NCI-H2171 (cell line): ENCODE results near the gene LMO7.
A peak's percentile ranks its signal among the peaks of the same experiment; 100 is the strongest.

ENCODE experiments used
- DNase-seq: peaks from one replicate; lab custom pipeline; 2025; lab: John Stamatoyannopoulos, UW

The LMO7 gene

DNA sequence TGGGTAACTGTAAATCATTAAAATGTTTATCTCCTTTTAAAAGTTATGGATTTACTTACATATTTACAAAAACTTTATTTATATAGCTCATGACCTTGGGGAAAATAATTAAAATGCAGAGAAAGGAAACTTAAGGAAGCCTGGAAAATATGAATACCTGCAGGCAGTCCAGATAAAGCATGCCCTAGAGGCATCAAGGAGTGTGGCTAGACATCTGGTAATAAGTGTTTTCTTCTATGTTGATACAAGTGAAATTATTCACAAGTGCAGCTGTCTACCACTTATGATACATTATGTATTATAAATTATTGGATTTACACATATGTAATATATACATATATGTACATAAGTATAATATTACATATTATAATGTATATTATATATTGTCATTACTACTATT lies 207.9 kb downstream of the LMO7 start:
- no peak for DNase-seq

DNA sequence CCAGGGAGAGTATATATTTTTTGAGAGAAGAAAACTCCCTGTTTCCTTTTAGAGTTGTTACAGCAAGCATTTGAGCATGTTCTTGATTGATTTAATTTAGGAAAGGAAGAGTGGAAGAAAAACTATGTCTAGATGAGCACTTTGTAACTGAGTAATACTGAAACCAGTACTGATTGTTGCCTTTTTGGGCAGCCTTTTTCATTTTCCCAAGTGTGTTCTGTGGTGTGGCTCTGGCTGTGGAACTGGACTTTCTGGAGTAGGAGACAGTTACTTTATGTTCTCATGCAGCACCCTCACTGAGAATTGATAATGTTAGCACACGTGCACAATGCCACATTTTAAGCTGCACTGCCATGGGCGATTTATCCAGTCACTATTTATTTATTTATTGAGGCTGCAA lies 211.5 kb downstream of the LMO7 start:
- no peak for DNase-seq

DNA sequence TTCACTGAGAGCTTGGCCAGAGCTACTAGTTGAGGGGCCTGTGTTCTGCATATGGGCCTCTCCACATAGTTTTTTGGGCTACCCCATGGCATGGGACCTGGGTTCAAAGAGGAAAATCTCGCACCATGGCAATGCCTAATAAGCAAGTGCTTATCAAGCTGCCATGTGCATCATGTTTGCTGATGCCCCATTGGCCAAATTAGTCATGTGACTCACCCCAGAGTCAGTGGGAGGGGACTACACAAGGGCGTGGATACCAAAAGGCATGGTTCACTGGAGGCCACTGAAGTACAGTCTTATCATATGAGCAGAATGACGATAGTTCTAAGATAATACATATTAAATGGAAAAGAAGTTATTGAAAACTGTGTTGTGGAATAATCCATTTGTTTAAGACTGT lies 214.8 kb downstream of the LMO7 start:
- no peak for DNase-seq

DNA sequence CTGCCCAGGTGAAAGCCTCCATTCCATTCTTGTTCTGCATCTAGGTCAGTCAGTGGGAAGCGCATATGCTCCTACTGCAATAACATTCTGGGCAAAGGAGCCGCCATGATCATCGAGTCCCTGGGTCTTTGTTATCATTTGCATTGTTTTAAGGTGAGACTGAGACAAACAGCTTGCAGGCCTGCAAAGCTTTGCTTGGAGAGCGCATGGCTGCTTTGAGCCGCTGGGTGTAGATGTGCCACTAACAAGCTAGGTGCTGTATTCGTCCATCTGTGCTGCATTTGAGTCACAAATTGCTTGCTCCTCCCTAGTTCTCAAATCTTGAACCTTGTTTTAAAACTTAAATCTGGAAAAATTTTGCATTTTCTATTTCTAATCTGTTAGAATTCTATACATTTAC lies 219.1 kb downstream of the LMO7 start:
- no peak for DNase-seq

DNA sequence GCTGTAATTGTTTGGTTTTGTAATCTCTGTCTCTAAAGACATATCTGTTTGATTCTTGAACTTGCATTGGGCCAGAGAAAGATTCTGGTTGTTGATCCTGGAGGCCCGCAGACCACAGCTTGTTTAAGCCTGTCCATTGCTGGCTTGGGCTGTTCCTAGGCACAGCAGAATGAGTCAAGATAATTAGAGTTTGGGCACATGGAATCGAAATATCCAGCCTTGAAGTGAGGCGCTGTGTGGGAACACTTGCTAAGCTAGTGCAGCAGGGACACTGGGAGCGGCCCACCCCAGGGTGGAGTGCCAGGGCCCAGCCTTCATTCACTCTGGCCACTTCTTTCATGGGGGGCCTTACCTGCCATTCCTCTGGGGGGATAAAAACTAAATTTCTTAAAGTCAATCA lies 219.7 kb downstream of the LMO7 start:
- no peak for DNase-seq

DNA sequence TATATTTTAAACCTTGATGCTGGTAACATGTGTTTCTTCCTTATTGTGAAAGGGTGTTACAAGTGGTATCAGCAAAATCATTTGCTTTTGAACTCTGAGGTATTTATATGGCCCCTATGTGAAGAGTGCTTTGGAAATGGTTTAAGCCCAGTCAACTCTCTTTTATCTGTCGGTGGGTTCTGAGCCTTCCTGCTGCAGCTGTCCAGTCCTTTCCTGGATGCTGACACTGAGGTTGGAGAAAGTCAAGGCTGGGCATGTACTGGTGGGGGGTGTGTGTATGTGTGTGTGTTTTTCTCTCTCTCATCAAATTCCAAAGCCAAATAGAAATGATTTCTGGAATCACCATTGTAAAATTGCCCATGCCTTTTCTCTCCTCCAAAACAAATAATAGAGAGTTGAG lies 221.2 kb downstream of the LMO7 start:
- DNase-seq, result no peak

DNA sequence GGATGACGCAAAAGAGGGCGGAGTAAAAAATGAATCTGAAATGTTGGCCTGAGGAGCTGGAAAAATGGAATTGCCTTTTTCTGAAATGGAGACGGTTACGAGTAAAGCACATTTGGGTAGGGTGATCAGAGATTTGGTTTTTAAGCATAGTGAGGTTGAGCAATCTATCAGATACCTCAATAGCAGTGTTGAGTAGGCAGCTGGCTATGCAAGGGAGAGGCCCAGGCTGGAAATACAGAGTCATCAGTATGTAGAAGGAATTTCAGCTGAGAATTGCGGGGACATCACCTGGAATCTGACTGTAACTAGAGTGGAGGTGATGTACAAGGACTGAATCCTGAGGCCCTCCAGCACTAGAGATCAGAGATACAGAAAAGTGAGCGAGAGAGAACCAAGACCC lies 224.8 kb downstream of the LMO7 start:
- no peak for DNase-seq

DNA sequence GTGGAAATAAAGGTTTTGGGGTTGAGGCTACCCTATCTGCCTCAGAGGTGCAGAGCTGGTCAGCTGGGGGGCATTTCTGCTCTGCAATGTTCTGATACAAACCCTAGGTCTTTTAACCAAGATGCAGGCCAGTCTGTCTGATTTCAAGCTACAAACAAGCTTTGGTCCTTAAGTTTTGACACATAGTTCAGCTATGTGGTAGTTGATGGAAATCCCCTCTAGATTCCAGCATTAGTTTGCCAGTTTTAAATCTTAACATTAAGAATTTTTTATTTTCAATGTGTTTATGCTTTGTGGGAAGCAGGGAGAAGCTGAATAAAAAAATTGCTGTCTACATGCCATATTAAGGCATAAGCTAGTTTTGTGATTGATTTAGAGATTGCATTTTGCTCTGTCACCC lies 225.7 kb downstream of the LMO7 start:
- DNase-seq, result no peak

DNA sequence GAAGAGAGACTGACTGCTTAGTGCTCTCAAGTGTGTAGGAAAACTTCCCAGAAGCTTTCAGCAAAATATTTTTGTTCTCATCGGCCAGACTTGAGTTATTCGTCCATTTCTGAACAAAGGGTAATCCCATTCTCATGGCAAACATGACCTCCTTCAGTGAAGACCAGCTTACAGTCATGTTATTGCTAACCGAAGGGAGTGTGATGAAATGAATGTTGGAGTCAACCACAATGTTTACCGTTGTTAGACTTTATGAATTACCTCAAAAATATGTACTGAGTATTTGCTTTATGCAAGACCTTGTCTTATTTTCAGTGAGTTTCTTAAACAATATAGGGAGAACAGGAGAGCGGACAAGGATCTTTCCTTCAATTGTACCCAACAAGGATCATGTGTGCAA lies 228.6 kb downstream of the LMO7 start:
- no peak for DNase-seq

DNA sequence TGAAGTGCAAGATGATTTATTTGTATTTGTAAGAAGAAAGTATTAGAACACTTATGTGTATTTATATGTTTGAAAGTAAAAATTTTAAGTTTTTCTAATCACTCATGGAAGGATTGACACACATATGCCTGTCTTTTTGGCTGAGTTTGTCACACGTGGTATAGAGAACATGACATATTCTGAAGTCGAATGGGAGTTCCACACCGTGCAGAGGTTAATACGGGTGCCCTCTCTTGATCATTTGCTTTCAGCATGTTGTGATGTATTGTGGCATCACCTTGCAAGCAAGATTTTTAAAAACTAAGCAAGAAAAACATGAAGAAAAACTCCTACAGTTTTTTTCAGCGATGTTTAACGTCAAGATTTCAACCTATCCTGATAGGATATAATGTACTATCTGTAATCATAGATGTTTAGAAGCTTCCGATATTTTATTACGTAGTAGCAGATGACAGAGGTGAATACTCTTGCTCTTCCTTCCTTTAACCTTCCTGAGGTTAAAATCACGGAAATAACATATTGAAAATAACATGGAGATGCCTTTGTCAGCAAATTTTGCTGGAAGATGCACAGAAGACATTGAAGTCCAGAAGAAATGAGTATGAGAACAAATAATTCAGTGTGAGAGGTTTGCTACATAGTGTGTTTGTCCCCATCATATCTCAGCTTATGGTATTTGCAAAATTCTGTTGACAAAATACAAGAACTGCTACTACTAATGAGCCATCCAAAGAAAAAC lies 231.4 kb downstream of the LMO7 start:
- DNase-seq, result no peak

DNA sequence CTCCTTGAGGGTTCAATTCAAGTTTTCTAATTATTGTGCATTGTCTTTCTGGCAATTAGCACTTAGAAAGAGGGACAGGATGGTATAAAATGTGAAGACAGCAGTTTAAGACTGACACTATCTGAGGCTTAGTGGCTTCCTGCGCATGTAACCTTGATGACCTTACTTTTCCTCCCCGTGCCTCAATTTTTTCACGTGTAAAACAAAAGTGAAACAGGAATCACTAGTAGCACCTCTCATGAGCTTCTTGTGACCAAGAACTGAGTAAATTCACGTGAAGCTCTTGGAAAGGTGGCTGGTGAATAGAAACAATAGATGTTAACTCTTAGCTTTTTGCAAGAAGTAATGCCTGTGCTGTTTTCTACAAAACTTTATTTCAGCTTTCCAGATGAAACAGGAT lies 233.9 kb downstream of the LMO7 start:
- no peak for DNase-seq

DNA sequence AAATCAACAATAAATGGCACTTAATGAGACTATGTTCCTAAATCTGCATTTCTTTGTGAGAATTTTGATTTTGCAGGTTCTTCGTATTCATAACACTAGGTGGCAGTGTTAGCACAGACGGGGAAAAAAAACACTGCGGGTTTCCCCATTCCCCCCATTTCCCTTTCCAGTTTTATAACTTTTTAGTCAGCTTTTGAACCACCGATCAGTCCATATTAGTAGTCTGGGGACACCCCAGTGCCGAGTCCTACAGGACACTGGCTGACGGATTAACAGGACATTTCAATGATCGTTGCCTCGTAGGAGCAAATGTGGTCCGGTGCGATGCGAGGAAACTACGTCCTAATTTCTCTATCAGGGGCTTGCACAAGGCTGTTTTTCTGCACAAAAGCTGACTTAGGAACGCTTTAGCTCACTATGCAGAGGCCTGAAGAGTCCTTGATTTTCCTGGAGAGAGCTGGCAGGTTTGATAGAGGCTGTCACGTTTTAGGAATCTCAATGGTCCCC lies 234.3 kb downstream of the LMO7 start:
- peak; percentile 4 for DNase-seq

DNA sequence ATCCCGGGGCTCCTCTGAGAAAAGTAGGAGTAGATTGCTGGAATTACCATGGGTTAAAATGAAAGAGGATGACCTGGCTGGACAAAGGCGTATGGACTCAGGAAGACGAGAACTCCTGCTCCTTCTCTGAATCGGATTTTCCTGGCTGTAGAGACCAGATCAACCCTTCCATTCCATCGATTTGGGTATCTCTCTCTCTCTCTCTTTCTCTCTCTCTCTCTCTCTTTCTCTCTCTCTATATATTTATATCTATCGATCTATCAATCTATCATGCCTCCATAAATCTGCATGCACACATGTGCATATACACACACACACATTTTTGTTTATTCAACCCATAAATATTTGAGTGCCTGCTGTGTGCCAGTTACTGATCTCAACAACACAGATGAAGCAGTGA lies 234.9 kb downstream of the LMO7 start:
- DNase-seq, result no peak

DNA sequence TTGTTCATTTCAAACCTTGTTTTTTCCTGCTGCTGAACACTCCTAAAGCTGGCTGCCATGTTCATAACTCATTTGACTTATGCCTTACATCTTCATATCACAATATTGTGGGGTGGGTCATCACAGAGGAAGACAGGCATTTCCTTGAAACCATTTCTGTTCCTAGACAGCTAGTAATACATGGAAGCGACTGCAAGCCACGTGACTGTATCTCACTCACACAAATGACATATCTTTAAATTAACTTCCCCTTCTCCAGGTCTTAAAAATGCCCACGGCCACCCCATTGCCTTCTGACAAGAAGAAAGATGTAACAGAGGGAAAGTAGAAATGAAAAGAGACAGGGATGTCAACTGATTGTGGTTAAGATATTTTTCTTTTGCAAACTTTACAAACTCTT lies 236.8 kb downstream of the LMO7 start:
- DNase-seq, result no peak

DNA sequence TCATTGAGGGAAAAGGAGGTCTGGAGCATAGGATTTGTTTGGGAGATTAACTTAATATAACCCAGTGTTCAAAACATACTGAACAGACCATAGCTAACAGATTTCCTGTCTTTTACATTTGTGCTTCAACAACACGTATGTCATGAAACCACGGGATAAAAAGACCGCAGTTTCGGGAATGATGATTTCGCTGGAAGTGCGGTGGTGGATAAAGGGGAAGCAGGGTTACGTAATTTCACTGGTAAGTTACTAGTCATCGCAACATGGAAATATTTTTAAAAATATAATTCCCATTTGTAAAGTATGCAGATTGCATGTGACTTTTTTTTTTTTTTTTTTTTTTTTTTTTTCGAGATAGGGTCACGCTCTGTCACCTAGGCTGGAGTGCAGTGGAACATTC lies 237.4 kb downstream of the LMO7 start:
- DNase-seq, result no peak

DNA sequence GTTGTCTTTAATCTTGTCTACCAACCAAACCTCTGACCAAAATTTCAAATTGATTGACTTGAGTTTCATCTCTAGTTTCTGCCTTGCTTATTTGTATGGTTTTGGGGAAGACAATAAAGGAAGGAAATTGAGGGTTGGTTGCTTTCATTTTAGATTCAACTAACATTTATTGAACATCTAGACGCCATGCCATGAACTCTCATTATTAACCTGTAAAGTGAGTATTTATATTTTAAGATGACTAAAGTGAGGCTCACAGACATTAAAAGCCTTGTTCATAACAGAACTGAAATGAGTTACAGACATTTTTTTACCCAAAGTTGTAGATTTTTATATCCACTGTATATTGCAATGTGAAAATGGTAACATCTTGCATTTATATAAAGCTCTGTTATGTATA lies 239.3 kb downstream of the LMO7 start:
- DNase-seq, result no peak

DNA sequence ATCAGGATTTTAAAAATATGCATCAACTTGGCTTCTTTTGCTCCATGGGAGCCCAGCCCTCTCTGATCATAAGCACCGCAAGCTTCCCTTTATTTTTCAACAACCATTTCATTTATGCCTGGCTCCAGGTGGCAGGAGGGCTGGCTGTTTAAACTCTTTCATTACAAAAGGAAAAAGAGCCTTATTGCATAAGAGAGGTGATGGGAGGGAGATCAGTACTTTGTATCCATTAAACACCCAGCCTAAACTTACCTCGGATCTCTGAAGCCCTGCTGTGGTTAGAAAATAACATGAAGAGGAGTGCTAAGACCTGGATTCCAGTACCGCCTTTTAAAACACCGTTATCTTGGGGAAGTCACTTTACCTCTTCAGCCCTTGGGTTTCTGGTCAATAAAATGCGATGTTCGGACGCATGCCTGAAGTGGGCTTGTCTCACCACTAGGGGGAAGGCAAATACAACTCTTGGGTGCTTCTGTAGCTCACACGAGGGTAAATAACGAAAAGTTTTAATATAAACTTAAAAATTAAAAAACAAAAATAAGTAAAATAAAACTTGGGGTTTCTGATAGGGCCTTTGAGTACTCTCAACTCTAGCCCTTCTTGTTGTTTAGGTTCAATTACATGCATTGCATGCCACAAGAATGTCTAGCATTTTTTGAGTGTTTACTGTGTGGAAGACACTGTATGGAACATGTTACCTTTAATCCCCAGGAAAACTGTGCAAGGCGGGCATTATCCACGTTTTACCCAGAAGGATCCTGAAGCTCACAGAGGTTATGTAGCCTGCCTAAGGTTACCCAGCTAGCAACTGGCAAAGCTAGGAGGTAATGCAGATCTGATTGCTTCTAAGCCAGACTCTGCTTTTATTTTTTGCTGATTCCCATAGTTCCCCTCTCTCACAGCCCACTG lies 240.3 kb downstream of the LMO7 start:
- peak; percentile 49 for DNase-seq

DNA sequence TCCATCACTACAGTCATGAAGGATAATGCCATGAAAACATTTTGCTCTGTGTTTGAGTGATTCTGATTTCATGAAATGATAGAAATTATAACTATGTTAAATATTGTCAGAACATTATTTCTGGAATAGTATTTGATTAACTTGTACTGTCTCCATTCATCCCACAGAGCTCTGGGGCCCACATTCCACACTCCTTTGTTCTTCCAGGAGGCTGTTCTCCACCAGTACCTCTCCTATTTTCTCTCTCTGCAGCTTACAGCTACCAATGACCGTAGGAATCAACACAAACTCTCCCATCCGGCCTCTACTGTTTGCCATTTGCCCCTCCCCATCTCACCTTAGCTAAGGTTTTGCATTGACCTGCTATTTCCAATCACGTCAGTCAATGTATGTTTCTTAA lies 240.9 kb downstream of the LMO7 start:
- no peak for DNase-seq

DNA sequence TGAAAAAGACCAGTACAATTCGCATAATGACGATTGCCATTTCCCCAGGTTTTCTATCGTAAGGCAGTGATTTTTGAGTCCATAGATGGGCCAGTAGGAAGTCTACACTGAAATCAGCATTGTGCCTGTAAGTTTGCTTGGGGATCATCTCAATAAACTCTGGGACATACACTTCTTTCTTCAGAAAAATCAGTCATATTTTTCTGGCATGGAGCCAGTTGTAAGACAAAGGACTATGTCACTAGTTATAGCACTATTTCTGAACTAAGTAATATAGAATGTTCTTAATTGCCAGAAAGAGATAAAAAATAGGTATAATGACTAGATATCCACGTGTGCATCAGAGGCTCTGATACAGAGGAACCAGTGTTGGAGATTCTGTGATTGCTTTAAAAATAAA lies 243.5 kb downstream of the LMO7 start:
- DNase-seq, result no peak

DNA sequence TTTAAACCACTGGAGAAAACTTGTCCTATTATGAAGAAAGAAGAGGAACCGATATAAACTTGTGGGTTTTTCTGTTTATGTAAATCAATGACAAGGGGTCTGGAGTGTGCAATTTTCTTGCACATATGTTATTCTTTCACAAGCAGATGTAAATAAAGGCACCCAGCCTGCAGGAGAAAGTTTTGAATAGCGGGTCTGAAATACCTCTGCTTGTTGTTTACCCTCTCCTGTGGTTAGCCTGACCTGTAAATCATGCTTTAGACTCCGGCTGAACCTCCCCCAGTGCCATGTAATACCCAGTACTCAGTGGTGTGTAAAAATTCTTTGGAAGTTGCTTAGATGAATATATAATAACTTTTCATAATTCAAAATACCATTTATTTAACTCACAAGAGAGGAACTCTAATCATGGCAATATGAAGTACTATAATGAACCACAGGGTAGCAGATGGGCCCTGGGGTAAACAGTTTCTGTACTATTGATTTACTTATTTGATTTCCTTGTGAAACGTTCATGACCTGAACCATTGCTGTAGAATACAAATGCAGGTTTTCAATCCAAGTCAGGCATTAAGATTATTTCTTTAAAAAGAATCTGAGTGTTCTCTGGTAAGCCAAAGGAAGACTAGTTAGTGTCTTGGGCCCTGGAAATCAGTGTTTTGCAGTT lies 245.1 kb downstream of the LMO7 start:
- no peak for DNase-seq

DNA sequence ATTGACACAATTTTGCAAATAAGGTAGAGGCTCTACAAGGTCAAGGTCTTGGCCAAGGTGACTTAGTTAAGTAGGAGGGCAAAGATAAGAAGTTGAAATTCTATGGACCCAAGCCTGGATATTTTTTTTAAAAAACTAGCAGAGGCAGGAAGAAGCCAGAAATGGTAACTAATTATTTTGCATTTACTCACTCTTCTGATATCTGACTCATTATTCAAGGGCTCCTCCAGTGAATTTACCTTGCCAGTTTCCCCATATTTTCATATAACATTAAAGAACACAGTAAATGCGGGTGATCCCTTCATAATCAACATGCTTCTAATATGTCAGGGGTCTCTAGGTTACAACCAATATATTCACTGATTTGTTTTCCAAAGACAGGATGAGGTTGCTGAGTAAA lies 246.1 kb downstream of the LMO7 start:
- DNase-seq, result no peak

DNA sequence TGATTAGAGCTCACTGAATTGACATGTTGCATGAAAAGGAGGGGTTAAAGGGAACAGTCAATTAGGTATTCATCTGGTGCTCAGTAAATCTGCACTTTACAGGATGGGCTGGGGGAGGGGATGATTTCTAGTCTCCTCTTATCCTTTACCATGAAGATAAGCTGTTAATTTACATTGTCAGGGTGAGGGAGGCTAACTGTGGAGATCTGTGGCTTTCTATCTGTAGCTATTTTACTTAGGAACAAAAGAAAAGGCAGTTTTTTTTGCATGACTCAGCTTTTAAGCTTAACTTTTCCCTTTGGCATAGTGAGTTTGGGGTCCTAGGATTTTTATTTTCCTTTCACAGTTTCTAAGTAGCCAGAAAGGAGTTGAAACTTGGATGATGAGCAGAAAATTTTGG lies 253.3 kb downstream of the LMO7 start:
- no peak for DNase-seq

DNA sequence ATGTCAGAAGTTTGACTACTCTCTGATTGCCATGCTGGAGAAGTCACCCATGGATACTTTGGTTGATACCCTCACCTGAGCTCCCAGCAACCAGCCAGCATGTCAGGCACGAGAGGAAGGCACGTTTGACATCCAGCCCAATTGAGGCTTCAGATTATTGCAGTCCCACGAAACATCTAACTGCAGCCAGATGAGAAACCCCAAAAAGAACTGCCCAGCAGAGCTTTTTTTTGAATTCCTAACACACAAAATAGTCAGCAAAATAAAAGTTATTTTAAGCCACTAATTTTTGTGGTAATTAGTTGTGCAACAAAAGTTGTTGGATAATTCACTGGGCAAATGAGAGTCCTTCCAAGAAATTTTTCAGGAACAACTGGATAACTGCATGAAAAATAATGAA lies 259.0 kb downstream of the LMO7 start:
- no peak for DNase-seq
